ENCODE results near the gene ZFYVE9. TPM values are rescaled to one million over a fixed set of nuclear protein-coding genes. Genes with fewer than 3 reads are reported as not detected.

Gene ZFYVE9
- total and polyA plus RNA-seq, 2 of the 8 experiments (the other 6 are each of a cell fraction or from before 2014, with no cell fraction given) = 5.8 to 26.5 TPM

- no peak overlapping the region for H2BK120ac ChIP-seq (replicated peaks; ENCODE audit: low read depth, low read length)
- no peak overlapping the region for H4K8ac ChIP-seq (ENCODE audit: extremely low read depth, insufficient read depth, low read length)
- no peak overlapping the region for H2BK15ac ChIP-seq (ENCODE audit: low read length)
- H3K23ac ChIP-seq (ENCODE audit: insufficient read length) = no peak overlapping the region
- H3K36me3 ChIP-seq (ENCODE audit: control insufficient read depth in 2 of 4, insufficient read depth in 4 of 4, low read length in 3 of 4) = no peaks in the 10 kb centered on the region
- DNase-seq (ENCODE audit: low read depth in 1 of 2, low spot score in 2 of 2) (no peak), FAIRE-seq (no peak)
- H3K4me2 ChIP-seq (ENCODE audit: insufficient read depth in 1 of 2, low read depth in 2 of 2, low read length in 2 of 2) = no peak overlapping the region
- no peak overlapping the region for H3K18ac ChIP-seq (ENCODE audit: extremely low read depth, low read length)
- no peak overlapping the region for H2AFZ ChIP-seq (ENCODE audit: low read length)
- no peak overlapping the region for H2BK5ac ChIP-seq (ENCODE audit: low read depth, low read length)
- H4K91ac ChIP-seq (replicated peaks; ENCODE audit: insufficient read length, low read length) = no peak overlapping the region
- no peak overlapping the region for H3K4ac ChIP-seq (replicated peaks; ENCODE audit: insufficient read length, low read depth, low read length)
- H3K14ac ChIP-seq (ENCODE audit: insufficient read length) = no peak overlapping the region
- no peak overlapping the region for H2AK5ac ChIP-seq (ENCODE audit: low read depth, low read length)
- POLR2A ChIA-PET (ENCODE audit: partially characterized antibody) = interaction anchor here (0.6 to 0.8 kb wide), 3 partner anchors 11 to 81 kb away, joined by 3 to 4 read pairs (median 3); no protein-coding TSS in a partner anchor
- H4K20me1 ChIP-seq (replicated peaks in 1 of 2; ENCODE audit: control insufficient read depth in 1 of 2, insufficient read depth in 2 of 2, low read length in 2 of 2) = no peaks in the 10 kb centered on the region
- H4K5ac ChIP-seq (ENCODE audit: insufficient read length, low read depth, low read length) = no peak overlapping the region
- no peak for TF ChIP-seq JUND (IDR thresholded peaks at IDR 0.05; ENCODE audit: low read length)
- TF ChIP-seq GTF2F1 (IDR thresholded peaks at IDR 0.05; ENCODE audit: borderline replicate concordance, low read depth, low read length) = no peak
- TF ChIP-seq HDAC6 (IDR thresholded peaks at IDR 0.05; ENCODE audit: low read depth, low read length) = no peak
- TF ChIP-seq TBP (IDR thresholded peaks at IDR 0.05; ENCODE audit: low read depth, low read length) = no peak
- TF ChIP-seq BRCA1 (IDR thresholded peaks at IDR 0.05; ENCODE audit: low read depth, low read length) = no peak
- no peak for TF ChIP-seq SP4 (IDR thresholded peaks at IDR 0.05; ENCODE audit: low read length)
- no peak for TF ChIP-seq KDM1A (IDR thresholded peaks at IDR 0.05; ENCODE audit: borderline replicate concordance, low read length)
- TF ChIP-seq CREB1 (IDR thresholded peaks at IDR 0.05) = no peak
- TF ChIP-seq BACH1 (IDR thresholded peaks at IDR 0.05; ENCODE audit: low read length) = no peak
- no peak for TF ChIP-seq POLR2A (IDR thresholded peaks at IDR 0.05; ENCODE audit: control extremely low read depth in 1 of 2, low read depth in 2 of 2, low read length in 2 of 2)
- no peak for TF ChIP-seq MAX (IDR thresholded peaks at IDR 0.05)
- TF ChIP-seq FOSL1 (IDR thresholded peaks at IDR 0.05; ENCODE audit: insufficient read depth, low read depth, low read length) = no peak
- TF ChIP-seq NRF1 (IDR thresholded peaks at IDR 0.05; ENCODE audit: low read depth, low read length) = no peak
- peaks cover 0 to 4% of the 10 kb centered on the region in 2 experiments; a peak in 1 of 4 replicates for H3K9me3 ChIP-seq (ENCODE audit: insufficient read depth in 2 of 2, low read depth in 1 of 2, low read length in 1 of 2)
- H3K79me1 ChIP-seq (ENCODE audit: low read depth, low read length) = no peaks in the 10 kb centered on the region; the same call in 1 of the 2 replicates
- H3K27ac ChIP-seq (ENCODE audit: low read depth, low read length) = no peak overlapping the region
- no peaks in the 10 kb centered on the region for H3K4me1 ChIP-seq (replicated peaks in 1 of 4; ENCODE audit: control insufficient read depth in 3 of 4, insufficient read depth in 4 of 4, low read length in 3 of 4)
- no peak overlapping the region for H2BK12ac ChIP-seq (ENCODE audit: low read depth, low read length)
- no peak overlapping the region for H3K4me3 ChIP-seq (ENCODE audit: extremely low read depth in 1 of 4, insufficient read depth in 2 of 4, low read depth in 3 of 4, low read length in 4 of 4)
- WGBS, 2 experiments (ENCODE audit: extremely low coverage in 1 of 2, insufficient coverage in 1 of 2, insufficient read length in 1 of 2, insufficient replicate concordance in 2 of 2, low coverage in 1 of 2, low lambda C conversion rate in 2 of 2, missing lambda C conversion rate in 1 of 2) = 86% methylated on average over 5 of the region's 5 CpGs; no CpG with 5 or more reads in 1 of the 2 experiments
- H3K56ac ChIP-seq (replicated peaks; ENCODE audit: insufficient read length, low read depth, low read length) = no peak overlapping the region
- H3K79me2 ChIP-seq (ENCODE audit: control insufficient read depth in 1 of 2, insufficient read depth in 2 of 2, low read length in 2 of 2) = peaks cover 0 to 10% of the 10 kb centered on the region in 2 experiments; a peak in 2 of 4 replicates
- H3K9ac ChIP-seq (replicated peaks in 1 of 4; ENCODE audit: extremely low read depth in 1 of 4, low read depth in 3 of 4, low read length in 3 of 4) = no peak overlapping the region
- no peaks in the 10 kb centered on the region for H3K27me3 ChIP-seq (replicated peaks in 1 of 4; ENCODE audit: control insufficient read depth in 3 of 4, extremely low read depth in 1 of 4, insufficient read depth in 3 of 4, low read length in 3 of 4)
- no peaks in the 10 kb centered on the region; the same call in 1 of the 2 replicates for H3K23me2 ChIP-seq (ENCODE audit: low read depth, low read length)
- CTCF ChIA-PET (ENCODE audit: partially characterized antibody) = interaction anchor here (0.6 to 1.2 kb wide), 4 partner anchors 10 to 991 kb away, joined by 3 to 4 read pairs (median 3); no protein-coding TSS in a partner anchor
- no peak overlapping the region for H2BK20ac ChIP-seq (ENCODE audit: low read length)
These were observed 62.8 kb downstream of the ZFYVE9 start for GRCh38 chr1:52204696-52205095.

Measured in H1 (cell line).